ENCODE data around the gene THSD7B. TPM values are rescaled to one million over a fixed set of nuclear protein-coding genes. Genes with fewer than 3 reads are reported as not detected.

Gene THSD7B
- total RNA-seq, 1 donor from 2014 or later = 0.81 TPM

GRCh38 chr2:137700681-137701080 lies 935.3 kb downstream of the THSD7B start:
- no peak overlapping the region for H3K4me3 ChIP-seq (ENCODE audit: low read depth, low read length)
- no peak for TF ChIP-seq CTCF (conservative IDR thresholded peaks at IDR 0.05; ENCODE audit: low read depth, low read length)
- no peak for DNase-seq (ENCODE audit: low read depth)

- DNase-seq (ENCODE audit: low read depth) = no peak
Observed at GRCh38 chr2:137705296-137705695, 940.0 kb downstream of the THSD7B start.

GRCh38 chr2:137706786-137707613 lies 941.7 kb downstream of the THSD7B start:
- no peak for TF ChIP-seq CTCF (conservative IDR thresholded peaks at IDR 0.05; ENCODE audit: low read depth, low read length)
- H3K4me3 ChIP-seq (ENCODE audit: low read depth, low read length) = no peak overlapping the region
- DNase-seq (ENCODE audit: low read depth) = no peak

More at GRCh38 chr2:137705296-137705695, 940.0 kb downstream of the THSD7B start:
- no peak overlapping the region for H3K4me3 ChIP-seq (ENCODE audit: low read depth, low read length)
- TF ChIP-seq CTCF (conservative IDR thresholded peaks at IDR 0.05; ENCODE audit: low read depth, low read length) = no peak

GRCh38 chr2:137708311-137708710 lies 943.0 kb downstream of the THSD7B start:
- DNase-seq (ENCODE audit: low read depth) = no peak
- TF ChIP-seq CTCF (conservative IDR thresholded peaks at IDR 0.05; ENCODE audit: low read depth, low read length) = no peak

GRCh38 chr2:137715731-137716191 lies 950.4 kb downstream of the THSD7B start:
- no peak for TF ChIP-seq CTCF (conservative IDR thresholded peaks at IDR 0.05; ENCODE audit: low read depth, low read length)
- H3K4me3 ChIP-seq (ENCODE audit: low read depth, low read length) = no peak overlapping the region
- no peak for DNase-seq (ENCODE audit: low read depth)

More at GRCh38 chr2:137708311-137708710, 943.0 kb downstream of the THSD7B start:
- H3K4me3 ChIP-seq (ENCODE audit: low read depth, low read length) = no peak overlapping the region

GRCh38 chr2:137718786-137719185 lies 953.4 kb downstream of the THSD7B start:
- no peak for DNase-seq (ENCODE audit: low read depth)
- H3K4me3 ChIP-seq (ENCODE audit: low read depth, low read length) = no peak overlapping the region
- no peak for TF ChIP-seq CTCF (conservative IDR thresholded peaks at IDR 0.05; ENCODE audit: low read depth, low read length)

- TF ChIP-seq CTCF (conservative IDR thresholded peaks at IDR 0.05; ENCODE audit: low read depth, low read length) = no peak
- no peak overlapping the region for H3K4me3 ChIP-seq (ENCODE audit: low read depth, low read length)
- DNase-seq (ENCODE audit: low read depth) = no peak
Observed at GRCh38 chr2:137721733-137722132, 956.4 kb downstream of the THSD7B start.
